ENCODE results near the gene PLA2G2C. TPM values are rescaled to one million over a fixed set of nuclear protein-coding genes. Genes with fewer than 3 reads are reported as not detected.

PLA2G2C gene
- total and polyA plus RNA-seq, 2 of the 13 experiments (the other 11 are each of a cell fraction or from before 2014, with no cell fraction given) = not detected

- WGBS (ENCODE audit: low lambda C conversion rate) = 26% methylated on average over 2 of the region's 3 CpGs
- H2AFZ ChIP-seq (ENCODE audit: low read length) = no peak overlapping the region
- H3K4me1 ChIP-seq (ENCODE audit: insufficient read depth, low read length) = peaks cover 25% of the 10 kb centered on the region
- in situ Hi-C loops (cut with HindIII; ENCODE audit: extremely low pct_ligation_motif_present, low pct_unique_long_range_greater_than_20kb) (no loop called here), intact Hi-C loops (cut with micrococcal nuclease; ENCODE audit: unreplicated experiment) (no loop called here)
- no peak overlapping the region for H3K4me2 ChIP-seq (ENCODE audit: low read depth, low read length)
- no peak for ATAC-seq
- no peaks in the 10 kb centered on the region for H4K20me1 ChIP-seq (ENCODE audit: insufficient read depth, low read length)
- H3K9ac ChIP-seq (ENCODE audit: insufficient read depth, low read depth, low read length) = no peak overlapping the region
- no peak for FAIRE-seq
- H3K27ac ChIP-seq (ENCODE audit: extremely low read length, insufficient read depth, low read length) = no peak overlapping the region
- TF ChIP-seq HNF4A (CRISPR knock-in tag; IDR thresholded peaks at IDR 0.05) (no peak), FOXK2 (IDR thresholded peaks at IDR 0.05) (no peak), HINFP (CRISPR knock-in tag; IDR thresholded peaks at IDR 0.05; ENCODE audit: low read depth) (no peak), GFI1 (CRISPR knock-in tag; IDR thresholded peaks at IDR 0.05; ENCODE audit: borderline replicate concordance) (no peak), ZBTB46 (CRISPR knock-in tag; IDR thresholded peaks at IDR 0.05; ENCODE audit: borderline replicate concordance) (no peak), FLYWCH1 (CRISPR knock-in tag; IDR thresholded peaks at IDR 0.05) (no peak), ZHX1 (CRISPR knock-in tag; IDR thresholded peaks at IDR 0.05; ENCODE audit: low read depth) (no peak), KAT2B (IDR thresholded peaks at IDR 0.05; ENCODE audit: borderline replicate concordance, low read depth, low read length) (no peak), POLR2G (IDR thresholded peaks at IDR 0.05; ENCODE audit: low read depth, low read length) (no peak), ZNF841 (CRISPR knock-in tag; IDR thresholded peaks at IDR 0.05; ENCODE audit: borderline replicate concordance) (no peak), ZNF275 (CRISPR knock-in tag; IDR thresholded peaks at IDR 0.05; ENCODE audit: borderline replicate concordance) (no peak)
- H3K9me3 ChIP-seq (ENCODE audit: low read length) = no peaks in the 10 kb centered on the region
- no peak for DNase-seq (ENCODE audit: low spot score)
- peaks cover 0 to 28% of the 10 kb centered on the region in 2 experiments; a peak in 1 of 5 replicates for H3K27me3 ChIP-seq (ENCODE audit: control insufficient read depth in 1 of 2, insufficient read depth in 2 of 2, low read length in 2 of 2)
- CTCF ChIA-PET (ENCODE audit: low intra/inter-chr PET ratio, low total read pairs) = no interaction called here
- H3K79me2 ChIP-seq (ENCODE audit: insufficient read depth, low read length) = no peaks in the 10 kb centered on the region
- POLR2A ChIA-PET = no interaction called here
- BruUV-seq (replicated peaks) = no TSS peak
- H3K4me3 ChIP-seq (replicated peaks in 1 of 3; ENCODE audit: insufficient read depth in 1 of 3, low read depth in 2 of 3, low read length in 3 of 3) = no peak overlapping the region
- H3K36me3 ChIP-seq (replicated peaks in 1 of 2; ENCODE audit: control insufficient read depth in 1 of 2, insufficient read depth in 2 of 2, low read length in 2 of 2) = no peaks in the 10 kb centered on the region
Measured at GRCh38 chr1:20180844-20181207, 5.5 kb downstream of the PLA2G2C start.

Measured in HepG2 (cell line).